Testis (tissue), 3 donors: Measurements from ENCODE around the gene TMIE. TPM values are rescaled to one million over a fixed set of nuclear protein-coding genes. Genes with fewer than 3 reads are reported as not detected.

Experiments used
- DNase-seq: peaks from one replicate; pipeline ENCODE4 v3.0.0-alpha.2; 2019
- H3K27ac ChIP-seq, 2 donors: fragments of 200-600 bp; sonication (generic); one replicate each; pipeline ENCODE4 v1.5.1; 2019
- H3K27me3 ChIP-seq: fragments of 200-600 bp; sonication (generic); one replicate; pipeline ENCODE4 v1.5.1; 2019
- H3K36me3 ChIP-seq: fragments of 200-600 bp; sonication (generic); one replicate; pipeline ENCODE4 v1.5.1; 2017; ENCODE audit warnings: low read depth; ENCODE audit errors: missing control alignments
- H3K4me1 ChIP-seq: fragments of 200-600 bp; sonication (generic); one replicate; pipeline ENCODE4 v1.5.1; 2019
- H3K4me3 ChIP-seq, 2 donors: fragments of 200-600 bp; sonication (generic); one replicate each; pipeline ENCODE4 v1.5.1; 2017 to 2019
- H3K9me3 ChIP-seq: fragments of 200-600 bp; sonication (generic); one replicate; pipeline ENCODE4 v1.5.1; 2017
- CTCF ChIP-seq, 3 experiments: fragments of 450-650 bp in 2 of 3; fragments of 200-600 bp in 1 of 3; sonication (generic) in 1 of 3; IDR thresholded peaks; one replicate each; pipeline ENCODE4 v1.5.1; 2016 to 2019; ENCODE audit warnings: antibody characterized with exemption in 3 of 3, mild to moderate bottlenecking in 2 of 3, moderate library complexity in 1 of 3
- POLR2A ChIP-seq: fragments of 450-650 bp; IDR thresholded peaks from one replicate; pipeline ENCODE4 v1.6.1; 2017; ENCODE audit warnings: antibody characterized with exemption, mild to moderate bottlenecking, moderate library complexity
- WGBS, 2 donors: methylation state at CpG; one replicate each; pipeline ENCODE4 v1.1.5; 2018; 5-methylcytosine and 5-hydroxymethylcytosine counted together
- intact Hi-C: fragments of 100-400 bp; cut with DNase I; formaldehyde crosslinking; loops from one replicate; pipeline ENCODE4 v1.15.1; 2023; ENCODE audit warnings: low total_unique reads
- polyA plus RNA-seq: library from polyadenylated mRNA; stranded (reverse); fragments of 350-450 nt; fragmentation: Illumina TruSeq; extraction: RNeasy Lipid Tissue Mini Kit (QIAGEN cat#74804); gene quantifications from one replicate; pipeline ENCODE4 v1.2.3, GENCODE V29; 2014; ENCODE audit warnings: low read depth, low replicate concordance; ENCODE audit not compliant: insufficient read depth
- small RNA-seq, 2 donors: library from RNA; depleted of rRNA; stranded (forward); fragments of <200 nt; gene quantifications; one replicate each; pipeline ENCODE3, GENCODE V24; 2016
- total RNA-seq, 2 donors: library from RNA; depleted of rRNA; stranded (reverse); fragments of >200 nt; gene quantifications; one replicate each; pipeline ENCODE4 v1.2.3, GENCODE V29; 2016

TMIE gene
- total and polyA plus RNA-seq, 3 donors from 2014 or later: 1.5 to 2.3 (median 1.8) TPM

- H3K4me1 ChIP-seq: no peaks in the 10 kb centered on the region
- H3K9me3 ChIP-seq: no peaks in the 10 kb centered on the region
- WGBS, 2 donors: 69 to 77% methylated on average over 5 of the region's 5 CpGs
- intact Hi-C loops: no loop called here
- no peak for TF ChIP-seq POLR2A
- no peak for TF ChIP-seq CTCF (IDR thresholded peaks at IDR 0.05)
- H3K27ac ChIP-seq: no peak overlapping the region
- H3K4me3 ChIP-seq: no peak overlapping the region
- no peaks in the 10 kb centered on the region for H3K27me3 ChIP-seq
- no peak for DNase-seq
- H3K36me3 ChIP-seq: no peaks in the 10 kb centered on the region
Measured at GRCh38 chr3:46759239-46760167, 58.3 kb downstream of the TMIE start.

Small RNAs within 50 kb of the gene (small RNA-seq; reads per million reads assigned to genes)
- gene PRSS45: 0 reads per million in 2 donors

Other genes starting within 250 kb of the TMIE start
- under 1 TPM; 0.31 to 0.43 TPM for gene LTF, start 236.5 kb upstream of the TMIE start, total RNA-seq
- 7.8 TPM for gene LTF, start 236.5 kb upstream of the TMIE start, polyA plus RNA-seq
- gene RTP3, start 203.4 kb upstream of the TMIE start, total RNA-seq: 1 to 10 TPM in 1 of 2 donors, under 1 TPM in 1; 0.50 to 1.1 TPM
- gene RTP3, start 203.4 kb upstream of the TMIE start, polyA plus RNA-seq: 2.0 TPM
- under 1 TPM; 0.71 to 0.99 TPM for gene LRRC2, start 135.1 kb upstream of the TMIE start, total RNA-seq
- gene LRRC2, start 135.1 kb upstream of the TMIE start, polyA plus RNA-seq: 2.2 TPM
- gene FAM240A, start 88.9 kb upstream of the TMIE start, total RNA-seq: not detected
- gene FAM240A, start 88.9 kb upstream of the TMIE start, polyA plus RNA-seq: not detected
- gene ALS2CL, start 7.7 kb upstream of the TMIE start, total RNA-seq: 10 to 100 TPM in 1 of 2 donors, 1 to 10 TPM in 1; 5.4 to 11.2 TPM
- gene ALS2CL, start 7.7 kb upstream of the TMIE start, polyA plus RNA-seq: 4.4 TPM
- 1 to 10 TPM; 3.8 to 6.2 TPM for gene PRSS50, start 16.5 kb downstream of the TMIE start, total RNA-seq
- 0.92 TPM for gene PRSS50, start 16.5 kb downstream of the TMIE start, polyA plus RNA-seq
- gene MYL3, start 162.1 kb downstream of the TMIE start, total RNA-seq: 1 to 10 TPM; 1.2 to 3.0 TPM
- 14.5 TPM for gene MYL3, start 162.1 kb downstream of the TMIE start, polyA plus RNA-seq
- 10 to 100 TPM in 1 of 2 donors, 1 to 10 TPM in 1; 8.4 to 11.3 TPM for gene PTH1R, start 176.3 kb downstream of the TMIE start, total RNA-seq
- 10.2 TPM for gene PTH1R, start 176.3 kb downstream of the TMIE start, polyA plus RNA-seq